Mucosa of descending colon (tissue), 3 donors: ENCODE data around the gene OSTN. TPM values are rescaled to one million over a fixed set of nuclear protein-coding genes. Genes with fewer than 3 reads are reported as not detected.

Experiments
- ATAC-seq: fragments of 200-7000 bp; cut with Tn5 transposase; one replicate; pipeline ENCODE4 v1.9.1; 2020; ENCODE audit warnings: mild to moderate bottlenecking, moderate library complexity
- DNase-seq, 3 donors: peaks; one replicate each; pipeline ENCODE4 v3.0.0-alpha.2; 2020
- H3K36me3 ChIP-seq: fragments of 200-600 bp; one replicate; pipeline ENCODE4 v1.8.0; 2021; ENCODE audit warnings: low read depth, mild to moderate bottlenecking
- H3K4me1 ChIP-seq: fragments of 200-600 bp; one replicate; pipeline ENCODE4 v1.8.0; 2021; ENCODE audit warnings: low read depth, mild to moderate bottlenecking
- H3K4me3 ChIP-seq: fragments of 200-600 bp; one replicate; pipeline ENCODE4 v1.8.0; 2021; ENCODE audit warnings: mild to moderate bottlenecking
- H3K9me3 ChIP-seq: fragments of 200-600 bp; one replicate; pipeline ENCODE4 v1.8.0; 2021; ENCODE audit warnings: mild to moderate bottlenecking
- CTCF ChIP-seq: fragments of 200-600 bp; IDR thresholded peaks from one replicate; pipeline ENCODE4 v1.8.0; 2022; ENCODE audit warnings: antibody characterized with exemption, mild to moderate bottlenecking
- intact Hi-C, 2 donors: fragments of 100-400 bp; cut with DNase I in 1 of 2; cut with micrococcal nuclease in 1 of 2; formaldehyde crosslinking; loops; one replicate each; pipeline versions ENCODE4 v1.11.0 to v1.11.1; 2022; cut with DNase I, micrococcal nuclease
- total RNA-seq, 3 donors: library from RNA; stranded (reverse); fragmentation: NEBNext Ultra II Directional in 2 of 3; extraction: Animal tissue kit (Norgen Biotek cat#: 25700) in 2 of 3; gene quantifications; one replicate each; pipeline versions ENCODE4 v1.2.1 to v1.2.4, GENCODE V29; 2021 to 2023
- donor health status: DM: no; HTN: no; CAD: no; lungs with moderate emphysema.
- donor health status: DM: no; HTN: no; CAD: no.
- donor health status: DM: no; HTN: yes; CAD: no.

OSTN gene
- total RNA-seq, 3 donors from 2014 or later: not detected

- Histone ChIP-seq H3K4me3 (no peak overlapping the region), H3K36me3 (no peaks in the 10 kb centered on the region), H3K4me1 (no peaks in the 10 kb centered on the region), H3K9me3 (no peaks in the 10 kb centered on the region)
- no peak for DNase-seq
- intact Hi-C loops: no loop called here
- no peak for TF ChIP-seq CTCF
- no peak for ATAC-seq
These were observed 108.3 kb downstream of the OSTN start for GRCh38 chr3:191307341-191307740.

GRCh38 chr3:191313296-191313695 is 114.3 kb downstream of the OSTN start:
- TF ChIP-seq CTCF: no peak
- H3K4me1 ChIP-seq: no peaks in the 10 kb centered on the region
- intact Hi-C loops: no loop called here
- DNase-seq (no peak), ATAC-seq (no peak)
- H3K36me3 ChIP-seq: no peaks in the 10 kb centered on the region
- H3K4me3 ChIP-seq: no peak overlapping the region
- no peaks in the 10 kb centered on the region for H3K9me3 ChIP-seq

- intact Hi-C loops: no loop called here
- no peaks in the 10 kb centered on the region for H3K4me1 ChIP-seq
- H3K36me3 ChIP-seq: no peaks in the 10 kb centered on the region
- DNase-seq (no peak), ATAC-seq (no peak)
- no peaks in the 10 kb centered on the region for H3K9me3 ChIP-seq
- TF ChIP-seq CTCF: no peak
- no peak overlapping the region for H3K4me3 ChIP-seq
These were observed 115.2 kb downstream of the OSTN start for GRCh38 chr3:191314109-191314728.

Other genes starting within 250 kb of the OSTN start
- gene CCDC50, start 130.2 kb downstream of the OSTN start, total RNA-seq: 10 to 100 TPM; 41.8 to 89.8 (median 60.2) TPM
- gene UTS2B, start 131.3 kb downstream of the OSTN start, total RNA-seq: under 1 TPM in 1 of 3 donors, not detected in 2; 0.47 TPM